ENCODE results near the gene CWC27.
A peak's percentile ranks its signal among the peaks of the same experiment; 100 is the strongest.
"Not testable (repeated sequence)": the region's sequence is repeated elsewhere in the genome, so short reads cannot be mapped to it uniquely, and the experiment has no call there.

Gene CWC27

DNA sequence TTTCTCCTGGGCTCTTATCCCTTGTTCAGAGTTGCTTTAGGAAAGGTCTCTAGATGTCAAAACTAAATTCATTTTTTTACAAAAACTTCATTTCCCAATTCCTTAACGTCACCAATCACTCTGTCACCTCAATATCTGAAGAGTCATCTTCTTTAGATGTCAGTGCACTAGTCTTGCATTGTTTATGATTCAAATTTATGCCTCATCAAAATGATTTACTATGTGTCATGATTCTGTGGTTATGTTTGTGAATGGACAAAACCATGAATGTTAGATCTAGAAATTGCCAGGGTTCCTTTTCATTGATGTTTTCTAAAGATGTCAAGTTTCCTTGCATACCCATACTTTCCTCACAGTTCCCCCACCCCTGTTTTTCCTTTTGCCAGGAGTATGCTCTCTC is 21.5 kb downstream of the CWC27 start:
- no peak for DNase-seq

DNA sequence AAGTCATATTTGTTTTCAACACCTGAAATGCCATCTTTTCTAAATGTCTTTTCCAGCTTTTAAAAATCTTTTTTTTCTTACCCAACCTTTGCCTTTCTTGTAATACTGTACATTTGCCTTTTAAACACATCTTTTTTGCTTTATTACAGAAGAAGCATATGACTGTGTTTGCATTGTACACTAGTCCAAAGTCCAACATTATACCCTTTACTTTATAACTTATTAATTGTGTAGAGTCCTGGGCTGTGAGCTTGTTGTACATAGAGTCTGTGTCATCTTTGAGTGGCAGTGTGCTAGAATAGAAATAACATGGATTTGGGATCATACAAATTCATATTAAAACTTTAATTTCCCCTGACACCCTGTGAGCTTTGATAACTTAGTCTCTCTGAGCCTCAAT is 23.7 kb downstream of the CWC27 start:
- no peak for DNase-seq

DNA sequence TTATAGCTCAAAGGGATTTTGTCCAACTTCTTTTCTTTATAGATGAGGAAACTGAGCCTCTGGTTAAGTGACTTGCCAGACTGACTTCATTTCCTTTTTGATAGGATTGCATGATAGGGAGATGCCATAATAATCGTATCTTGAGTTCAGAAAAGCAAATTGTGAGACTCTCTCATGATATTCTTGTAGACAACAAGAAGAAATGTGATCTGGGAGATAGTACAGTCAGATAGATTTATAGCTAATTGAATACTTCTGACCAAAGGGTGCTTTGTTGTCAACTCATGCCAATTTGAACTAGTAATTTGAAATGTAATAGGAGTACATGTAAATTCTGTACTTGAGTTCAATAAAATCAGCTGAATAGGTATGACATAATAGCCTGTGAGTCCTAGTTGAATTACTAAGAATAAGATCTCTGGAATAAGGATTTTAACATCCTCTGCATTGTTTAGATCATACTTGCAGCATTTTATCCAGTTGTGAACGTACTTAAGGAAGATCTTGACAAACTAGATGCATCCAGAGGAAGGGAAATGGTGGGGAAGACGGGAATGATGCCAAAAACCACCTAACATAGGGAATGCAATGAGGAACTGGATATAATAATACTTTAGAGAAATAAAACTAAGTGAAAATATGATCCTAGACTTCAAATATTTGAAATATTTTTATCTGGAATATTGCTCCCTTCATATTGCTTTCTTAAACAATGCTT is 25.5 kb downstream of the CWC27 start:
- DNase-seq, result no peak

DNA sequence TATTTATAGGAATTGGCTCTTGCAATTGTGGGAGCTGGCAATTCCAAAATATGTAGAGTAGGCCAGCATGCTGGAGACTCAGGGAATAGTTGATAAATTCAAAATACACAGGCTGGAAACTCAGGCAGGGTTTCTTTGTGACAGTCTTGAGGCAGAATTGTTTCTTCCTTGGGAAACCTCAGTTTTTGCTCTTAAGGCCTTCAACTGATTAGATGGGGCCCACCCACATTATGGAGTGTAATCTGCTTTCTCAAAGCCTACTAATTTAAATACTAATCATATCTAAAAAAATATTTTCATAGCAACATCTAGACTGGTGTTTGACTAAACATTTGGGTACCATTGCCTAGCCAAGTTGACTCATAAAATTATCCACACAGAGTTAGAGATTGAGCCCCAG is 27.6 kb downstream of the CWC27 start:
- DNase-seq, result no peak

DNA sequence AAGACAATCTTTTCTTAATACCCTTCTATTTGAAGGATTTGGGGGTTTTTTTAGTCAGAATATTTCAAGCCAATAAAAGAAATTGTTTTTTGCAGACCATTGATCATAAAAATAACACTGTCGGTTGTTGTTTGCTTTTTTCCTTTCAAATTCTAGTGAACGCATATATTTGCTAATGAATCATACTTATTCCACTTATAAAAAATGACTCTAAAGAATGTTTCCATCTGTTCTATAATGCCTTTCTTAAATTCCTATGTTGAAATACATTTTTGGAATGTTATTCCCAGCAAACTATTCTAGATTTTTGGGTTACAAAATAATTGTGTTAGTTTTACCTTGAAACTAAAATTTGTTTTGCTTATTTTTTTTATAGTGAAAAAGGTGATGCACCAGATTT is 32.2 kb downstream of the CWC27 start:
- DNase-seq, result no peak

DNA sequence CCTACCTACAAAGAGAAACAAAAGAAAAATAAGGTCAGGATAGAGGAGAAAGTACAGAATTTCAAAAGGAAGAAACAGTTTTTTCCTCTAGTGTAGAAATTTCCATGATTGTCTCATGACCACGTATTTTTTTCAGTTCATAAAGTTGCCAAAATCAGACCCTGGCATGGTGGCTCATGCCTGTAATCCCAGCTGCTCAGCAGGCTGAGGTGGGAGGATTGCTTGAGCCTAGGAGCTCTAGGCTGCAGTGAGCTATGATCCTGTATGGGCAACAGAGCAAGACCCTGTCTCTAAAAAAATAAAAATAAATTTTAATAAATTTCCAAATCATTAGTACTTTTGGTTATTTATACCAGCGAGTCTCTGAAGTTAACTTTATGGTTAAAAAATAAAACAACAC is 37.8 kb downstream of the CWC27 start:
- DNase-seq, result no peak

DNA sequence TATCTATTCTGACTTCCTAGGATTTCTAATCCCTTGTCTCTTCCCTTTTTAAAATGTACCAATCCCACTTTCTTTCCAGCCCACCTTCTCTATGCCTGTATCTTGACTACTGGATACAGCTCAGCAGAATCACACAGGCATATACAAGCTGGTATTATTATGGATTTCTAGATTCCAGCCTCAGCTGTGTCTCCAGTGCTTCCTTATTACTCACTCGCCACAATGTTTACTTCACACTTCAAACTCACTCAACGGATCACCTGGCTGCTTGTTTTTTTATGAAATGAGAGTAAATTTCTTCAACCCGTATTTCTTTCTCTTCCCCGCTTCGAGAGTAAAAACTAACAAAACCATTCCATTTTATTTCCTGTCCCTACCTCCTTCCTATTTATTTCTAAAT is 38.8 kb downstream of the CWC27 start:
- peak; percentile 73 for DNase-seq

DNA sequence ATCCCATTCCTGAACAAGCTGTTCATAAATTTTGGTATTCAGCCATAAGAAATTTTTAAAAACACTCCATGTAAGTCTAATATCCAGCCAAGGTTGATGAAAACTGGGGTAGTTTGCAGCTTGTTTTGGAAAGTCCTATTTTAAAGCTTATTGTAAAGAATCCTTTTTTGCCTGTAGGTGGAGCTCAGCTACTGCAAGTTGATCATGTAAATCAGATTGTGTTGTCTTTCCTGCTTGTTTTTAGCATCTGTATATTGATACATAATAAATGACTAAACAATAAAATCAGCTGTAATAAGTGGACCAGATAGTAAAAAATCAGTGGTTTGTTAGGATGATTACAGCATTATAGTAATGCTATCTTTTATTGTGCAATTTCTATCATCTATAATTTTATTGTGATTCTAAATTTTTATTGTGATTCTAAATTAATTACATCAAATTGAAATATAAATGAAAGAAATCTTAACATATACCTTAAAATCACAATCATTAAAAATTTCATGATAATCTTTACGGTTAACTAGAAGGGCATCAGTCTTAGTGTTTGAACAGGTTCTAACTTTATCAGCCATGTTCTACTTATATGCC is 42.4 kb downstream of the CWC27 start:
- peak; percentile 40 for DNase-seq

DNA sequence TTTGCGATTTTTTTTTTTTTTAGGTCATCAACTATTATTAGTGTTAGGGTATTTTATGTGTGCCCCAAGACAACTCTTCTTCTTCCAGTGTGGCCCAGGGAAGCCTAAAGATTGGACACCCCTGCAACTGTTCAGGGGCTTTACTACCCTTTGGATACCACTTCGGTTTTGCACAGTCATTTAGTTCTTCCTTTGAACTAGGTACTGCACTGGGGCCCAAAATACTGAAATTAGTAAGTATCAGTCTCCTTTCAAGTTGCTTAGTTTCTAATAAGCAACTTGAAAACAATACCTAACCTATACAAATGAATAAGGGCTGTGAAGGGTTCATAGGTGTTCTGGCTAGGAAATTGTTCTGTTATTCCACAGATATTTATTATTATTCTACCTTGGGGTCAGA is 45.3 kb downstream of the CWC27 start:
- no peak for DNase-seq

DNA sequence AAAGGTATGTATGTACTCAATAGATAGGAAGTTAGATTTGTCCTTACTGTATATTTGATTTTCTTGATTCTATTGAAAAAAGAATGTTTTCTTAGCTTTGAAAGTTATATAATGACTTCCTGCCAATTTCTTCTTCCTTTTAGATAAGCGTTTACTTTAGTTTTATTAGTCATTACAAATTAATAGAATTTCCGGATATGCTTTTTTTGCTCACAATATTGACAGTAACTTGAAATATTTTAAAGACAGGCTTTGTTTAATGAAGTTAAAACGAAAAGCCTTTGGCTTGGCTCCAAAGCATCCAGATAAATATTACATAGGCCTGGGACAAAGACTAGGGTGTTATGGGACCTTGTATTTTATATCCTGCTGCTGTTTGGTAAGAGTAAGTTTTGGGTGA is 49.5 kb downstream of the CWC27 start:
- no peak for DNase-seq

DNA sequence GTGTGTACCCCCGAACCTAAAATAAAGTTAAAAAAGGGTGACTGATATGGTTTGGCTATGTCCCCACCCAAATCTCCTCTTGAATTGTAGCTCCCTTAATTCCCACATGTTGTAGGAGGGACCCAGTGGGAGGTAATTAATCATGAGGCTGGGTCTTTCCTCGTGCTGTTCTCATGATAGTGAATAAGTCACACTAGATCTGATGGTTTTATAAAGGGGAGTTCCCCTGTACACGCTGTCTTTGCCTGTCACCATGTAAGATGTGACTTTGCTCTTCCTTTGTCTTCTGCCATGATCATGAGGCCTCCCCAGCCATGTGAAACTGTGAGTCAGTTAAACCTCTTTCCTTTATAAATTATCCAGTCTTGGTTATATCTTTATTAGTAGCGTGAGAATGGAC is 50.6 kb downstream of the CWC27 start:
- DNase-seq, result not testable (repeated sequence)

DNA sequence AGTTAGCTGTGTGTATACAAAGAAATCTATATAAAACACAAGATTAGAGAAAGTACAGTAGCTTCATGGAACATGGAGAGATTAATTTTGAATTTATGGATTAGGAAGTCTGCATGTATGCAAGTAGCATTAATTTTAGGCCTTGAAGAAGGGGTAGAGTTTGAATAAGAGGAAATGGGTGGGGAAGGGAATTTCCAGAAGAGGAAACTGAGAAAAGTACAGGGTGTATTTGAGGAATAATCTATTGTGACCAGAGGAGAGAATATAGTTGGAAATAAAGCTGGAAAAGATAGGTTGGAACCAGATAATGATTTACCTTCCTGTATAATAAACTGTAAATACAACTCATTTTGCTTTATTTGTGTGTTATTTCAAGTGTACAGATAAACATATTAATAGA is 53.6 kb downstream of the CWC27 start:
- DNase-seq, result no peak

DNA sequence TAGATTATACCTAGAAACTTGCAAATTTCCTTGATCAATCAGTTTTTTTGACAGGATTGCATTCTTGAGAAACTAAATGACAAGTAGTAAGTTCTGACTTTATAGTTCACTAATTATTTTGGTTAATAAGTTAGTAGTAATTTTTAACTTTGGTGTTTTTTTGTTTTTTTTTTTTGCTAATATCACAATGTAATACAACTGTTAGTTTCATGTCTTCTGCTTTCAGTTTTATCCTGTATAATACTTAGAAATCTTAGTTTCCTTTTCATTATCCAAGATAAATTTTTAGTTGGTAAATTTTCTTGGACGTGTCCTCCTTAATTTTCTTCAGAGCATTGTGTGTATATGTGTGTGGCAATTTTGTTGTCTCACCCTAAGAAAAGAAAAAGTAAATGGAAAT is 57.8 kb downstream of the CWC27 start:
- no peak for DNase-seq

DNA sequence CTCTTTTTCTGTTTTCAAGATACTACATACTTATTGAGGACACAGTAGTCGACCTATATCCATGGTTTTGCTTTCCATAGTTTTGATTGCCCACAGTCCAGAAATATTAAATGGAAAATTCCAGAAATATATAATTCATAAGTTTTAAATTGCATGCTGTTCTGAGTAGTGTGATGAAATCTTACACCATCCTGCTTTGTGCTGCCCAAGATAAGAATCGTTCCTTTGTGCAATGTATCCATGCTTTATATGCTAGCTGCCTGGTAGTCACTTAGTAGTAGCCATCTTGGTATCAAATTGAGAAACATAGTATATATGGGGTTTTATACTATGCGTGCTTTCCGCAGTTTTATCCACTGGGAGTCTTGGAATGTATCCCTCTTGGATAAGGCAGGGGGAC is 59.0 kb downstream of the CWC27 start:
- DNase-seq, result no peak

DNA sequence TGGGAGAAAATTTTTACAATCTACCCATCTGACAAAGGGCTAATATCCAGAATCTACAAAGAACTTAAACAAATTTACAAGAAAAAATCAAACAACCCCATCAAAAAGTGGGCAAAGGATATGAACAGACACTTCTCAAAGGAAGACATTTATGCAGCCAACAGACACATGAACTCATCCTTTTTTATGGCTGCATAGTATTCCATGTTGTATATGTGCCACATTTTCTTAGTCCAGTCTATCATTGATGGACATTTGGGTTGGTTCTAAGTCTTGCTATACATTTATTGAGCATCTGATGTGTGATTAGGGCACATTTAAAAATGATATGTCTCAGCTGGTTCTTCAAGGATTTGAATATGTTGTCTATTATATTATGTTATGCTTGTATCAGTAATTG is 61.9 kb downstream of the CWC27 start:
- not testable (repeated sequence) for DNase-seq

DNA sequence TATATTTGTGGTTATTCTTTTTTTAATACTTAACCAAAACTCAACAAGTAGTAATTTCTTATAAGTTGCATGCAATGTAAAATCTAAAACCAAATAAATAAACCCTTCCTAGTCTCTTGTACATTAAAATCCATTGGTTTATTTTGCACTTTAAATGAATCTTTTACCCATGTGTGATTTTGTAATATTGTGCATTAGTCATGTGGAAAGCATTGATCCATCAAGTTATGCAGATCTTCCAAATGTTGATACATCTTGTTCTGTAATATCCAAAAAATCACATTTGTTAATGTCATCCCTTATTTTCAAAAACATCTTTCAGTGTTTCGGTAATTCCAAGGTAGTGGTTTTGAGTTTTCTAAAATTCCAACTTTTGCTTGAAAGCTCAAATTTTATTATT is 63.3 kb downstream of the CWC27 start:
- DNase-seq, result no peak

DNA sequence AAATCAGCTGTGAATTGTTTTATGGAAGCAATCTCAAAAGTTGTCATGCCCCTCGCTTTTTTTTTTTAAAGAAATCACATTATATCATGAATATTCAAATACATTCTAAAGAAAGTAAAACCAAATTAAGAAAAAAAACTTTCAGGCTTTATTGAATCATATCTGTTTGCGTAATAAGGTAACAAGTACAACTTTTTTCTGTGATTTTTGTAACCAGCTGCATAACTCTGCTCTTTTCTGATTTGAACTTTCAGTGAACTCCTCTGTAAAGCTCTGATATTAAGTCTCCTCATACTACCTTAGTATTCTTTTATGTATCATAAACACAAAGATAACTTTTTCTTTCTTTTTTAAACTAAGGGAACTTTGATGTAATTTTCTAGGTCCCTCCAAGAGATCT is 65.3 kb downstream of the CWC27 start:
- no peak for DNase-seq

DNA sequence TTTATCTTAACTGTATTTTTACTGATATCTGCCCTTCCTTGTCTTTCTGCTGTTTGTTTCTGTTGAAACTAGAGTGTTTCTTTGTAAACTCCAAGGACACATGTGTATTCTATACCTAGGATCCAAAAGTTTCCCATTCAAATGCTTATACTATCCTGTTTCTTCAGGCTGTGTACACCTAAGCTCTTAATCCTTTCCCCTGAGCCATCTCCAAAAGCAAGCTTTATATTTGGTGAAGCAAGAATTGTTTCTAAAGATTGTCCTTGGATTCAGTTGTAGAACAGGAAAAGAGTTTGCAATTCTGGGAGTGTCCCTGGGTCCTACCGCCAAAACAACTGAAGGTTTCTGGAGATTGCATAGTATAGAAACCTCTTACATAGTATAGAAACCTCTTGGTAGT is 65.9 kb downstream of the CWC27 start:
- no peak for DNase-seq

DNA sequence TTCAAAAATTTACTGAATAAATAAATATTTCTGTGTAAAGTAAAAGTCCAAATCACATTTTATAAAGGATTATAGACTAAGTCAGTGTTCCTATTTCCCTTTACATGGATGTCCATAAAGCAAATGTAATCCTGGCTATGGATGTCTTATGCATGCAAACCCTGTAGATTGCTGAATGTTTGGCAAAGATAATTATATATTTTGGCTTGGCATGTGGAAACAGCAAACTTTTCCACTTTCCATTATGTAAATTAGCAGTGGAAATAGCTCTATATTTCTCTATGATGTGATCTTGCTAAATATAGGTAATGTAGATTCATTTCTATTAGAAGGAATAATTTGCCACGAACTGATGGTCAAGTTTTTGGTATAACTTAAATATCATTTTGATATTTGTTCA is 66.5 kb downstream of the CWC27 start:
- no peak for DNase-seq

DNA sequence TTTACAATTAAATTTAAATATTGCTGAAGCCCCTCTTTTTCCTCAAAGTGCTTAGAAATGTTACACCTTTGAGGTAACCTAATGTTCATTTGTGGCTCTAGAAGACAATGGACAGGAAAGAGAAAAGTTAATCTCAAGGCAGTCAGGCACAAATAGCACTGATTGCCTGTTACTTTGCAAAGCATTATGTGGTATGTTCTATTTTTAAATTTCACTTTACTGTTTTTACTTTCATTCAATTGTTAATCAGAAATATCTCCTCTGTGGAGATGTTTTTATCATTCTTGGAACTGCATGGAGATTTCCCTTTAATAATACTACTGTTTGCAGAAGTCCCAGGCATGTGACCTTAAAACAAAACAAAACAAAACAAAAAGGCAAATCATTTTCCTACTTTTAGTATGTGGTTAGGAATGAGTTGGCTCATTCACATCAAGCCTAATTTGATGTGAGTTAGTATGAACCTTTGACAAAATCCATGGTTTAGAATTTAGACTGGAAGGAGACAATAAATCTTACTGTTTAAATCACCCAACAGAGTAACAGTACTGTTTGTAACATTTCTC is 67.5 kb downstream of the CWC27 start:
- no peak for DNase-seq

DNA sequence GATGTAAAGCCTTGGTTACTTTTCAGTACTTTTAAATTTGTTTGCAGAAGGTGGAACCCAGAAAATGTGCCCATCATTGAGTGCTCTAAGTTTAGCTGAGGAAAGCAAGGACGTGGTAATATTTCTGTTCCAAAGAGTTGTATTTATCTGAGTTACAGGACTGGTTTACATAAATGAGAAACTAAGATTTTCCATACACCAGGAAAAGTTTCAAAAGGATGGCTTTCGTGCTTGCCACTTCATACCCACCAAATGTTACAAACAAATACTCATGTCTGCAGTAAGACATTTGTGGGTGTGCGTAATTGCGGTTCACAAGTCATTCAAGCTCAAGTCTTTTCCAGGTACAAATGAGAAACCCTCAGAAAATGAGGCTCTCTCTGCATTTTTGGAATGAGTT is 68.1 kb downstream of the CWC27 start:
- DNase-seq, result no peak

DNA sequence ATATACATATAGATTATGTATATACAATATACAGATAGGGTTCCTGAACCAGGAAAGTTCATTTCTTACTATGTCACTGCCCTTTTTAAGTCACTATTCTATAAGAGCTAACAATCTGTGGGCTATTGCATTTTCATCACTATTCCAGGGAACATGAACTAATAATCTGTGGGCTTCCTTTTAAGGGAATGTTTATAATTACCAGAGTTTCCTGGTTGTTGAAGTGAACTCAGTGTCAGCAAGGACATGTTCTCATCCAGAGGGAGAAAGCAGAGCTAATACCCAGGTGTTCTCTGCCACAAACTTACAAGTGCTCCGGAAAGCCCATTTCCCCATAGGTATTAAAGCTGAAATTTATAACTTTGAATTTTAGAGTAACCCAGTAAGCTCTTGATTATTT is 69.6 kb downstream of the CWC27 start:
- no peak for DNase-seq

DNA sequence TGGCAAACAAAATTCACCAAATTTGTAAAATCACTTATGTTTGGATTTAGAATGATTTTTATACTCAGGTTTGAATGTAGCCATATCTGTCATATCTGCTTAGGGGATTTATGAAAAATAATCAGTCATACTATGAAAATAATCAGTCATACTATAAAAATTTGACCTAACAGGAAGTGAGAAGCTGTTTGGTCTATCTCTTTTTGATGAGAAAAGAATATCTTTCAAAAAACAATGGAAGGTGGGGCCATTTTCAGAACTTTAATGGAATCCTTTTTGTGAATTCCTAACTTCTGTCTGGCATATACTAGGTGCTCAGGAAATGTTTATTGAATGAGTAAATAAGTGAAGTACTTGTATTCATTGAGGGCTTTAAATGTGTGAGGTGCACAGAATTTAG is 70.1 kb downstream of the CWC27 start:
- no peak for DNase-seq

DNA sequence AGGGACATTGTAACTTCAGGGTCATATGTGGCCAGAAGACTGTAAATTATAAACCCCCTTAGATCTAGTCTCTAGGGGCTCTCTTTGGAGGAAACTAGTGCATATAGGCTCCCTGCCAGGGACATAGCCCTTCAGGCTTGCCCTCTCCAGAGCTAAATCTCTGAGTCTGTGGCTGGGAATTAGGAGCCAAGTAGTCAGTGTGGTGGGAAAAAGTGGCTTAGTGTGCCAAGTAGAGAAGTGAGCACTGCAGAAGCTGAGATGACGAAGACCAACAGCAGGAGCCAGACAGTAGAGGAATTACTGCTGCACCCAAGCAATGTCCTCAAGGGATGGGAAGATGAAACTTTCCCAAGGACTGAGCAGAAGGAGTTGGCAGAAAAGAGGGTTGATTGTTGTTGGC is 71.2 kb downstream of the CWC27 start:
- no peak for DNase-seq

DNA sequence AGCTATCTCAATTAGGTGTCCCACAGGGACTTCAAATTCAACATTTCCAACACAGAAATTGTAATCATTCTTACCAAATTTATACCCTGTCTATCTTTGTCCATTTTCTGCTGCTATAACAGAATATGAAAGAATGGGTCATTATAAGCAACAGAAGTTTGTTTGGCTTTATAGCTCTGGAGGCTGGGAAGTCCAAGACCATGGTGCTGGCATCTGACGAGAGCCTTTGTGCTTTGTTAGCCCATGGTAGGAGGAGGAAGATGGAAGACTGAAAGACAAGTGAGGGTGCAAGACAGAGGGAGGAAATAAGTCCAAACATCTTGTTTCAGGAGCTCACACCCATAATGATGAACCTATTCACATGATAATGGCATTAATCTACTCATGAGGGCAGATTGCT is 72.2 kb downstream of the CWC27 start:
- no peak for DNase-seq
